Skeletal muscle tissue (tissue), 4 donors: ENCODE measurements around the gene NFIB. TPM values are rescaled to one million over a fixed set of nuclear protein-coding genes. Genes with fewer than 3 reads are reported as not detected.

Source experiments
- H3K27ac ChIP-seq: one replicate; pipeline ENCODE4 v1.7.0; 2013; ENCODE audit warnings: mild to moderate bottlenecking, low read depth, low read length, inconsistent platforms
- H3K27me3 ChIP-seq, 3 donors: one replicate each; pipeline ENCODE4 v1.7.0; 2013; ENCODE audit warnings: low read length in 3 of 3; ENCODE audit not compliant: control insufficient read depth in 3 of 3, insufficient read depth in 3 of 3
- H3K36me3 ChIP-seq, 3 donors: one replicate each; pipeline ENCODE4 v1.7.0; 2013; ENCODE audit warnings: low read length in 3 of 3; ENCODE audit not compliant: control insufficient read depth in 3 of 3, insufficient read depth in 3 of 3
- H3K4me1 ChIP-seq, 3 donors: one replicate each; pipeline ENCODE4 v1.7.0; 2013; ENCODE audit warnings: low read length in 3 of 3, mild to moderate bottlenecking in 3 of 3; ENCODE audit not compliant: control insufficient read depth in 3 of 3, insufficient read depth in 3 of 3
- H3K4me3 ChIP-seq, 3 donors: one replicate each; pipeline ENCODE4 v1.7.0; 2013; ENCODE audit warnings: low read length in 3 of 3
- H3K9ac ChIP-seq, 3 donors: one replicate each; pipeline ENCODE4 v1.7.0; 2013; ENCODE audit warnings: low read length in 3 of 3, mild to moderate bottlenecking in 3 of 3, moderate library complexity in 2 of 3, low read depth in 1 of 3
- H3K9me3 ChIP-seq, 3 donors: one replicate each; pipeline ENCODE4 v1.7.0; 2013; ENCODE audit warnings: low read length in 3 of 3; ENCODE audit not compliant: control insufficient read depth in 3 of 3
- total RNA-seq: library from RNA; depleted of rRNA; stranded (reverse); fragments of >200 nt; gene quantifications from one replicate; pipeline ENCODE4 v1.2.3, GENCODE V29; 2014
- donor health status: Osteomylitis.

NFIB gene
- total RNA-seq, 1 donor from 2014 or later, result 95.0 TPM

DNA sequence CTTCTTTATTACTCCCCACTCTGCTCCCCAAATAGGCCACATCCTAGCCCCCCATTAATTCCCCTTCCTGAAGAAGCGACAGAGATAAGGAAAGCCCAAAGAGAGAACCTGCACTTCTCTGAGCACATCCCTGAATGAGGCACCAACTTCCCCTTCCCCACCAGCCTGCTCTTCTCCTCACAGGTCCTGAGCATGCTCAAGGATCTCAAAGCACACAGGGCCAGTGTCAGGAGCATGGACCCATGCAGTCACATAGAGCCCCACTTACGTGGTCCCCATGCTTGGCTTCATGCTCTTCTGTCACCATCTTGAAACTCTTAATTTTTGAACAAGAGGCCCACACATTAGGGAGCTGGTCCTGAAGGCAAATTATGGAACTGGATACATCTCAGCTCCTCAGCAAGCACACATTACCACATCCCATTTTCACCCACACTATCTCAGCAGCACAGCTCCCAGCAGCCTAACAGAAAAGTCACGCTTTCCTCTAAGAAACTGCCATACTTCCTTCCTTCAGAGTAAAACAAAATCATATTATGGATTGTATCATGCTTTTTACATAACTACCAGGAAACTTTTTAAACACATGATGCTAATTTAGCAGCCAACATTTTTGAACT, 99.8 kb downstream of the NFIB start:
- Histone ChIP-seq H3K9ac (no peak overlapping the region), H3K9me3 (no peaks in the 10 kb centered on the region), H3K36me3 (peaks cover 0 to 2% (median 0%) of the 10 kb centered on the region in 3 donors), H3K4me1 (peaks cover 19 to 29% (median 19%) of the 10 kb centered on the region in 3 donors), H3K27ac (no peak overlapping the region), H3K4me3 (no peak overlapping the region), H3K27me3 (no peaks in the 10 kb centered on the region)

DNA sequence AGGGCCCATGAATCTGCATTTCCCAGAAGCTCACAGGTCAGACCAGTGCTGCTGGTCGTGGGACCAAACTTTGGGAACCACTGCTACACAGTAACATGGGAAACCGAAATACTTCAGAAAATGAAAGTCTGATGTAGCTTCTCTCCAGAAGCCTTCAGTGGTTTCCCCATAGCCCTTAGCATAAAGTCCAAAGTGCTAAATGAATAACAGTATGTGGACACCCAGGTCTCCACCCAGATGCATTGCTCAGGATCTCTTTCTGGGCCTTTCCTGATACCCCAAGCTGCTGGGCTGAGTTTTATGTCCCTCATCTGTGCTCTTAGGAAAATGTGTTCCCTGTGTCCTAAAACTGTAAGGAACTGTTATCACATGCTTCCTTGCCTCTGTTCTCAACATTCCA, 100.4 kb downstream of the NFIB start:
- H3K27me3 ChIP-seq, result no peaks in the 10 kb centered on the region
- peaks cover 0 to 2% (median 0%) of the 10 kb centered on the region in 3 donors for H3K36me3 ChIP-seq
- no peaks in the 10 kb centered on the region for H3K9me3 ChIP-seq
- H3K27ac ChIP-seq, result peak overlapping the region; percentile 5
- no peak overlapping the region for H3K9ac ChIP-seq
- H3K4me1 ChIP-seq, result peaks cover 16 to 26% (median 16%) of the 10 kb centered on the region in 3 donors
- no peak overlapping the region for H3K4me3 ChIP-seq

DNA sequence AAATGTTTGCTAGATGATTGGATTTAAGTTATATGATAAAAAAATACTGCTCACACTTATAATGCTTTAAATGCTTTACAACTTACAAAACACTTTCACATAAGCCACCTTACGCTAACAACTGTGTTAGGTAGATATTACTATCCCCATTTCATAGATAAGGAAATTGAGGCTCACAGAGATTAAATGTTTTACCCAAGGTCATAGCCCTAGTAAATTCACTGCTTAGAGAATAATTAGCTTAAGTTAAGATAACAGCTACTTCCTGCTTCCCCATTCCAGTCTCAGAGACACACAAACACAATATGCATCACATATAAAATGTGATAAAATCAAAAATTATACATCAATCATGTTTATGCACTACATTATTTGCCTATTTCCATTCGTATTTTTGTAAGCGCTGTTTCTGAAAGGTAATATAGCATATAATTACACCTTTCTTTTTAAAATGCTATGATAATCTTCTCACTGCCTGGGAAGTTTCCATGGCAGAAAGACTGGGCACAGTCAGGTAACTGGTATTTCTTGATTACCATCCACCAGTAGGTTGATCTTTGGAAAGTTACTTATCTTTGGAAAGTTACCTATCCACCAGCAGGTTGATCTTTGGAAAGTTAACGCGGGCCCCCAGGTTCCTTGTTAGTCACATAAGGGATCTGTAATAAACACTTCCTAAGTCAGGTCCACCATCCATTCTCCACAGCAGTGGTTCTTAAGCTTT, 101.1 kb downstream of the NFIB start:
- Histone ChIP-seq H3K9me3 (no peaks in the 10 kb centered on the region), H3K27ac (peak overlapping the region; percentile 5), H3K36me3 (peaks cover 0 to 2% (median 0%) of the 10 kb centered on the region in 3 donors), H3K4me3 (no peak overlapping the region), H3K9ac (no peak overlapping the region), H3K4me1 (peaks cover 9 to 20% (median 11%) of the 10 kb centered on the region in 3 donors), H3K27me3 (no peaks in the 10 kb centered on the region)

DNA sequence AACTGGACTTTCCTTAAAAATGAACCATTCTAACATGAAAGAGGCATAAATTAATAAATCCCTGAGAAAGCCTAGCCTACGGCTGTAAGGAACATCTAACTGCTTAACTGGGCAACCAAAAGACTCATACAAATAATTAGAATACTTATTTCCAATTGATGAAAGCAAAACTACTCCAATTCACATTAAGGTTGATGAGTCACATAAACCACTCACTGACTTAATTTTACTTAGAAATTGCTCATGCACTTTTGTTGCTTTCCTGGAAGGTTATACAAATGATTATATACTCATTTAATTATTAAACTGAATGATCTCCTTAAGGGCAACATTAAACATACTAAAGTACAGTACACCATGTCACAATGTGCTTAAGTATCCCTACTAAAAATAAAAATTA, 101.9 kb downstream of the NFIB start:
- Histone ChIP-seq H3K27ac (no peak overlapping the region), H3K9ac (no peak overlapping the region), H3K4me1 (peaks cover 6 to 28% (median 15%) of the 10 kb centered on the region in 3 donors), H3K9me3 (no peaks in the 10 kb centered on the region), H3K27me3 (no peaks in the 10 kb centered on the region), H3K36me3 (peaks cover 0 to 2% (median 0%) of the 10 kb centered on the region in 3 donors), H3K4me3 (no peak overlapping the region)

DNA sequence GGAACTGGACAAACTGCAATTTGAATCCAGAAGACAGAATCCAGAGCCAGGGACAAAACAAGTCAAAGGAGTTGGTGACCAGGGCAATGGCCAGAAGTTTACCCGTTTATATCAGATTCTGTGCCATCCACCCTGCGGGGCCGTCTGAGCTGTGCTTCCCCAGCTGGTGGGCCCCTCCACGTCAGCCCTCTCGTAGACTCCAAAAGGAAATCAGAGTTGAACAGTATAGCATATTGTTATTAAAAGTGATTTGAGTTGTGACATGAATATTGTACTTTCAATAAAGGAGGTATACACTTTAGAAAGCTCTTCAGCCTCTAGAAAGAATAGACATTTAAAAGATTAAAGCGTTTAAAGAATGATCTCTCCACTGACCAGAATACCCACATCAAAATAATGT, 102.4 kb downstream of the NFIB start:
- H3K4me1 ChIP-seq, result peaks cover 6 to 29% (median 15%) of the 10 kb centered on the region in 3 donors
- H3K4me3 ChIP-seq, result no peak overlapping the region
- peaks cover 0 to 2% (median 0%) of the 10 kb centered on the region in 3 donors for H3K36me3 ChIP-seq
- no peak overlapping the region for H3K9ac ChIP-seq
- no peak overlapping the region for H3K27ac ChIP-seq
- H3K27me3 ChIP-seq, result no peaks in the 10 kb centered on the region
- H3K9me3 ChIP-seq, result no peaks in the 10 kb centered on the region

DNA sequence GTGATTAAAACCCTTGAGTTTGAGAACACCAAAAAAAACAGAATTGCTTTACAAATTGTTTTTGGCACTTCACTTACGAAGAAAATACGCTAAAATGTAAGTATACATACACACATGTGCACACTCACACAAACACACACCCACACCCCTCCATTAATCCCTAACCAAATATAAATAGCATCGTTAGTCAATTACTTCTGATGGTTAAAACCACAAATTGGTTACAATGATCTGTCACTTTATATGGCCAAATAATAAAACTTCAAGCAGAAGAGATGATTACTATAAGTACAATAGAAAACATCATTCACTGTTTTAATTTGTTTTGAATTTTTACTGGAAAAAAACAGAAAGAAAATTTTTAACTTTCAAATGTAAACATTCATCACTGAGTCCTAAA, 103.5 kb downstream of the NFIB start:
- Histone ChIP-seq H3K4me1 (peaks cover 10 to 32% (median 15%) of the 10 kb centered on the region in 3 donors), H3K4me3 (no peak overlapping the region), H3K27me3 (no peaks in the 10 kb centered on the region), H3K9me3 (no peaks in the 10 kb centered on the region), H3K36me3 (peaks cover 0 to 2% (median 0%) of the 10 kb centered on the region in 3 donors), H3K27ac (no peak overlapping the region), H3K9ac (no peak overlapping the region)

DNA sequence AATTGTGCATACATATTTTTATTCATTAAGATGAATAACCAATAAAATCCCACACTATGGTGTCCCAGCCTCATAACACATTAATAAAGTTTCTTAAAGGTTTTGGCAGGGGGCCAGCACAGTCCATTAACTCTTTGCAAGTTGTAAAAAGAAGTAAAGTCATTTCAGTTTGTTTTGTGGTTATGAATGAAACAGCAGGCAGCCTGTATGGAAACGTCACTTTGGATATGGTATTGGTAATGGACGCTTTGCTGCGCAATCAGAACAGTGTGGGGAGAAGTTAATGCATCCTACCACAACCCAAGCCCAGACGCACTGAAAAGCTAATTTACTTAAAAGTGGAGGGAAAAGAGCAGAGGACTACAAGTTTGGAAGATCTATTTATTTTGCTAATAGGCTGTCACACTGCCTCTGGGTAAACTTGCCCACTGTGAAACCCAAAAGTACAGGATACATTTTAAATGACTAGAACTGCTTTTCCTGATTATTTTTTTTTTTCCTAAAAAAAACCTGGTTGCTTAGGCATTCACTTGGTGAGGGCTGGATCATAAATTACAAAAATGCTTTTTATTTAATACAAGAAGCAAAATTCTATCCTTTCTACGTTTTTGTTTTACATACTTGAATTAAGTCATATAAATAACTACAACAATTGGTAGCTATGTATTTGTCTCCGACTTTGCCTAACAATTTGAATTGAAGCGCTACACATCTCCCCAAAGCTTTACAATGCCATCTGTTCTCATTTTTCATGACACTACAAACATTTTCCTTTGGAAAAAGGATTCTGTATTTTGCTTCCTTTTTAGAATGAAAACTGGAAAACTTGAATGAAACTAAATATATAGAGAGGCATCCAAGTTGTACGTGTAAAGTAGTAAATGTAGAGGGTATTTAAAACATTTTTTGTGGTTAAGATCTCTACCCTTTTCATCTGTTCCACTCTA, 104.3 kb downstream of the NFIB start:
- peaks cover 12 to 35% (median 15%) of the 10 kb centered on the region in 3 donors for H3K4me1 ChIP-seq
- no peak overlapping the region for H3K27ac ChIP-seq
- H3K9me3 ChIP-seq, result no peaks in the 10 kb centered on the region

DNA sequence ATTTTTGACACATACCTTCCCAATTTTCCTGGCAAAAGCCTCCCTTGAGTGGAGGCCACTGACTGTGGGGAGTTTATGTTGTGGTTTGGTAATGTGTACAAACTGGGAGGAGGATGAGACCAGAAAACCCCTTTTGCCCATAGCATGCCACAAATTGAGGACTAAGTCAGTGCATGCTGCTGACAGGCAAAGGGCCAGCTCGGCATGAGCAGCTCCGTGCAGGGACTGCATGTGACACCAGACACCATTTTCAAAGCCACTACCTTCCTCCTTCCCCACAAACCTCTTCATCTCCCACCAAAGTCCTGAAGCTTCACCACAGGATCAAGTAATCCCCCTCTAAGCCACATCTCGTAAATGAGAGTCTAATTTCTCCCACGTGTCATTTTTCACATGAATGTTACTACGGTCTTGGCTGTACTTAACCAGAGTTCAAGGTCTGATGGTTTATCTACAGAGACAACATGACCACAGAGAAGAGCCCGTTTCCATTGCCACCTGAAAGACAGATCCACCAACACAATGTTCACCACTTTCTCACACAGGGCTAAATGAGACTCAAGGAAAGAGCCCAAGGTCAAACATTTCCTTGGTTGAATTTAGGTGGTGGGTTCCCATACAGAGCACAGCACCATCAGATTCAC, 106.5 kb downstream of the NFIB start:
- no peak overlapping the region for H3K4me3 ChIP-seq
- no peaks in the 10 kb centered on the region for H3K9me3 ChIP-seq
- H3K4me1 ChIP-seq, result peaks cover 20 to 33% (median 22%) of the 10 kb centered on the region in 3 donors
- H3K36me3 ChIP-seq, result no peaks in the 10 kb centered on the region
- no peak overlapping the region for H3K9ac ChIP-seq
- H3K27me3 ChIP-seq, result no peaks in the 10 kb centered on the region
- no peak overlapping the region for H3K27ac ChIP-seq

More for the DNA sequence above, 104.3 kb downstream of the NFIB start:
- Histone ChIP-seq H3K9ac (no peak overlapping the region), H3K27me3 (no peaks in the 10 kb centered on the region), H3K4me3 (no peak overlapping the region), H3K36me3 (peaks cover 0 to 2% (median 0%) of the 10 kb centered on the region in 3 donors)

DNA sequence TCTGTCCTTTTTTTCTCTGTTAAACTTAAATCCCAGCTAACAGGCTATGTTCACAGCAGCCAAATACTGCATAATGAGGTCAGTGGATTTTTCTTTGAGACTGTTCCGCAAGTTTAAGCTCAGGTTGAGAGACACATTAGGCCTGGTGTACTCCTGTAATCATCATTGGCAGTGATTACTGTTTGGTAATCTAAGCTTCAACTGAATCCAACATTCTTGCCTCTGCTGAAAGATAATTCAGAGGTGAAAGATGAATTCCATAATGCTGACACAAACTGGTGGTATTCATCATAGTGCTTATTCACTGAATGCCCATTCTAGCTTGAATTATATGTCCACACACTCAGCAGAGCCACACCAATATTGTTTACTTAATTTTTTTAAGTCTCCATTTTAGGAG, 108.5 kb downstream of the NFIB start:
- no peak overlapping the region for H3K27ac ChIP-seq
- no peaks in the 10 kb centered on the region for H3K36me3 ChIP-seq
- no peak overlapping the region for H3K9ac ChIP-seq
- no peaks in the 10 kb centered on the region for H3K27me3 ChIP-seq
- H3K9me3 ChIP-seq, result no peaks in the 10 kb centered on the region
- peaks cover 19 to 34% (median 26%) of the 10 kb centered on the region in 3 donors for H3K4me1 ChIP-seq
- H3K4me3 ChIP-seq, result no peak overlapping the region
